HG03095 (cell line): ENCODE data around the gene EVI2A.
"Not testable (repeated sequence)": the region's sequence is repeated elsewhere in the genome, so short reads cannot be mapped to it uniquely, and the experiment has no call there.

Source experiments
- ATAC-seq: cut with Tn5 transposase; IDR thresholded peaks from one replicate; pipeline ENCODE4 v1.9.1; 2021; ENCODE audit warnings: moderate library complexity; ENCODE audit not compliant: unreplicated experiment

Gene EVI2A

DNA sequence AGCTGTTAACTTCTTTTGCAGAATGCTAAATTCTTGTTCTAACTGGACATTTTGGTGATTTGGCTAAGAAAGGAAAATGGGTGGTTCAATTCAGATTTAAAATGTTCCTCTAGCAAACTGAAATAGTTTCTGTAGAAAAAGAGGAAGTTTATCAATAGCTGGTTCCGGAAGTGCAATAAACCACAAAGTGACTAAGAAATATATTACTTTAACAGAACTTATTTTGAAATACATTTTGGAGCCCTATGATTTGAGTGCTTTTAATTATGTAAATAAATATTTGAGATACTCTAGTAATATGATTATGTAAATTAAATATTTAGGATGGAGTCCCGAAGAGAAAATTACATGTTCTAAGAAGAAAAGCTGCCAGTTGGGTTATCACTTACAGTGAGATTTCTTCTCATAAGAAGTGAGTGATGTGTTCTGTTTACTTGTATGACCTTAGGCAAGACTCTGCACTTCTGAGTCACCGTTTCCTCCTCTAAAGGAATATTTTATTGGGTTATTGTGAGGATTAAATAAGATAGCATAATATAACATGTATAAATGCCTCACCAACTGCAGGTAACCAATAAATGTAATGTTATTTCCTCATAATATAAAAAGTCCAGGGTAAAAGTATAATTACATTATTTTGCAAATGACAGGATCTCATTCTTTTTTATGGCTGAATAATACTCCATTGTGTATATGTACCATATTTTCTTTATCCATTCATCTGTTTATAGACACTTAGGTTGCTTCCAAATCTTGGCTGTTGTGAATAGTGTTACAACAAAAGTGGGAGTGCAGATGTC, 7.2 kb downstream of the EVI2A start, which contains the start of gene EVI2B:
TSS of gene EVI2B (minus strand) at position 73 of the 800 bp plus-strand sequence. CDS start 8,445 bp downstream, outside the sequence.
- no peak for ATAC-seq

DNA sequence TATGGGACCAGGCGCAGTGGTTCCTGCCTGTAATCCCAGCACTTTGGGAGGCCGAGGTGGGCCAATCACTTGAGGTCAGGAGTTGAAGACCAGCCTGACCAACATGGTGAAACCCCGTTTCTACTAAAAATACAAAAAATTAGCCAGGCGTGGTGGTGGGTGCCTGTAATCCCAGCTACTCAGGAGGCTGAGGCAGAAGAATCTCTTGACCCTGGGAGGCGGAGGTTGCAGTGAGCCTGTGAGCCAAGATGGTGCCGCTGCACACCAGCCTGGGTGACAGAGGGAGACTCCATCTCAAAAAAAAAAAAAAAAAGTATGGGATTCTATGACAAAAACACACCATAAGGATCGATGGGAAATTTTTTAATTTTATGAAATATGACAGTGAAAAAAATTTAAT, 9.2 kb downstream of the EVI2A start:
- ATAC-seq: not testable (repeated sequence)

DNA sequence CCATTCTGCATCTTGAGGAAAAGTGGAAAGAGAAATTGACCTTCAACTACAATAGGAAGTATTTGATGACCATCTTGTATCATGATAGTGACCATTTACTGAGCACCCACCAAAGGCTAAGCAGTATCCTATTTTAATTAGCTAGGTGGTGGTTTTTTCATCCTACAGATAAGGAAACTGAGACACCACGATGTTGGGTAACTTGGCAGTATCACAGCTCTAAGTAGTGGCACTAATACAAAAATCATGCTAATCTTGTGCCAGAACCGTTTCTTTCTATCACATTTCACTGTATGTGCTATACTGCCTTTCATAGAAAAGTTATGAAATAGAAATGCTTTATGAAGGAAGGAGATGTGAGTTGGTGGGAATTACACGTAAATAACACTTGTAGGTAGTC, 9.9 kb downstream of the EVI2A start:
- ATAC-seq: no peak

DNA sequence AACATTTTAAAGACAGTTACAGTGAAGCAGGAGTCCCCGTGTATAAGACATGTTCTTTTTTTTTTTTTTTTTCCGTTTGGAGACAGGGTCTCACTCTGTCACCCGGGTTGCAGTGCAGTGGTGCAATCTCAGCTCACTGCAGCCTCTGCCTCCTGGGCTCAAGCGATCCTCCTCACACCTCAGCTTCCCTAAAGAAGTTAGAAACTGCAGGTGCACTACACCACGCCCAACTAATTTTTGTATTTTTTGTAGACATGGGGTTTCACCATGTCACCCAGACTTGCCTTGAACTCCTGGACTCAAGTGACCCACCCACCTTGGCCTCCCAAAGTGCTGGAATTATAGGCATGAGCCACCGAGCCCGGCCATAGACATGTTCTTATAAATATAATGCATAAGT, 10.5 kb downstream of the EVI2A start:
- ATAC-seq: no peak

DNA sequence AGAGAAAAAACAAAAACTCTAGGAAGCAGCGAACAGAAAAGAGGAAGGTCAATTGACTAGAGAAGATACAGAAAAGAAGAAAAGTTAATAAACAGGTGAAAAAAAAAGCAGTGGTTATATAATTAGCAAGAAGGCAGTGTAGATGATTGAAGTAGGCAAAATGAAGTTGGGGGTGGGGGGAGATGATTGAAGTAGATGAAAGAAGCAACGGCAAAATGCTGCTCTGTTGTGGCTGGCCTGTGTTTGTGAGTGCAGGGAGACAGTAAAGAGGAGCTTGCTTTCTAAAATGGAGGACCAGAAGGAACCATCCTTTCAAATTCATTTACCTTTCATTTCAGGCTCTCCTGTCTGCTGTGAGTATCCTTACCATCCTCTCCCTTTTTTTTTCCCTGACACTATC, 11.2 kb downstream of the EVI2A start:
- ATAC-seq: no peak

DNA sequence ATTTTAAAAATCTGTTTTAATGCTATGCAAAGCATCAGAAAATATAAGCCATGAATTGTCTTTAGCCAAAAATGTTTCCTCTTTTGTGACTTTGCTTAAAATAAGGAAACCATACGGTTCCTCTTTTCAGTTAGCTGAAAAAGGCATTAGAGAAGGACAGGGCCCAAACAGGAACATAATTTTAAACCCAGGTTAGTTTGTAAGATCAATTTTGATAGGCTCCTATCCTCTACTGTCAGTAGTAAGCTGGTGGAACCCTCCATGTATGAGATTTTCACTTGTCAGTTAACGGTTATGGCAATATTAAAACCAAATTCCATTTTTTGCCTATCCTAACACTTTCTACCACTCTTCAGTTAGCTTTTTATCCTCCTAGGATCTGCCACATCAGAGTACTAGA, 11.9 kb downstream of the EVI2A start:
- ATAC-seq: no peak

DNA sequence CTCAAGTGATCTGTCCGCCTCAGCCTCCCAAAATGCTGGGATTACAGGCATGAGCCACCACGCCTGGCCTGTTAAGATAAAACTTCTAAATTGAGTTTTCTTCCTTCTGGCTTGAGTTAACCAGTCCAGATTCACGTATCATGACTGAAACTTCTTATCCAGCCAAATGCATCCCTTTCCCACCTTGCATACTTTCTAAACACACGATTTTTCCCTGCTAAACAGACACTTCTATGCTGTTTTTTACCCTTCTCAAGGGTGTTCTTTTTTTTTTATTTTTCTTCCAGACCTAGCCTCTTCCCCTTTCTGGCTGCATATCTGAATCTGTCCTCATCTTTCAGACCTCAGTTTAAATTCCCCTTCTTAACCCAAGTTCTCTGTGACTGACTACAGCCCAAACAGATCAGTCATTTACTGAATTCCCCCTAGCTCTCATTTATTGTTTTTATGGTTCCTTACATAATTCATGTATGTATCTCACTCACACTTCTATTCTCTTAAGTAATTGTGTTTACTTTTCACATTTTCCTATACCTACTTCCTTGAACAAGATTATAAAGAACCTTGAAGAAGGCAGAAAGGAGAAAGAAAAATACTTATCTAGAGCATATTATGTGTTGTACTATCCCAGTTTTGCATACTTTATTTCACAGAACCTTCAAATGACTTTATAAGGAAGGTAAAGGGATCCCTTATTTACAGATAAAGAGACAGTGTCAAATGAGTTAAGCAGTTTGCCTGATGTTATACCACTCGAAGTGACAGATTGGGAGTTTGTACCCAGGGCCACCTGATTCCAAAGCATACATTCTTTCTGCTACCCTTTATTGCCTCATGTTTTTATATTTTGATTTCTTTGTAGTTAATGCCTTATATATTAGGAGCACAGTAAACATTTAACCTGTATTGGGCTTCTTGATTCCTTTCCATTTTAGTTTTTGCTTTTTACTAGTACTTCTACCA, 12.8 kb downstream of the EVI2A start:
- ATAC-seq: no peak

DNA sequence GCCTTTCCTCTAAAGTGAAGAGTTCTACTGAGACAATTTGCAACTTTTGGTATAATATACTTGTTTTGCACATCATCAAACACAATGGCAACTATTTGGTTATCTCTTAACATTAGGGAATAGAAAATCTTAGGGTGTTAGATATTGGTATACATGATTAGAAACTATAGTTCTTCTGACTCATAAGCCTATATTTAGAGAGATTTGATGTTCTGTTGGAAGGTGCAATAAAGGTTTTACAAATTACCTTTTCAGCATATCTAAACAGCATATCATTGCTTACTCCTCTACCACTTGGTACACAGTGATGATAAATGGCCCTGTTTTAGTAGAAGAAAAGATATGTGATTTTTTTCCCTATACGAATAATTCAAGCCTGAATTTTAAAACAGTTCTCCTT, 13.8 kb downstream of the EVI2A start:
- no peak for ATAC-seq

DNA sequence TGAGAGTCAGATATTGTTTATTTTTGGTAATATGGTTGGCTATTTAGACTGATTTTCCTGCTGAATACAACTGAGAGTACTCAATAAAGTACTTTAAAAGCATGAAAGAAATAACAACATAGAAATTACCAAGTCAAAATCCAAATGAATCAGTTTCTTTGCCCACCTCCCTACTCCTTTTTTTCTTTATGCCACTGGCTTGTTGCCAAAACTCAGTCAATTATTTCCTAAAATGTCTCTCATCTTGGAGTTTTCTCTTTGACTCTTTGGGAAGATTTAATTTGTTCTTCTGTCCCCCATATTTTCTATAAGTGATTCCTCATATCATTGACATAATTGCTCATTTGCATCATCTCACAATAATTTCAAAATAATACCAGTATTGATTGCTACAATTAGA, 21.8 kb downstream of the EVI2A start:
- ATAC-seq: no peak

DNA sequence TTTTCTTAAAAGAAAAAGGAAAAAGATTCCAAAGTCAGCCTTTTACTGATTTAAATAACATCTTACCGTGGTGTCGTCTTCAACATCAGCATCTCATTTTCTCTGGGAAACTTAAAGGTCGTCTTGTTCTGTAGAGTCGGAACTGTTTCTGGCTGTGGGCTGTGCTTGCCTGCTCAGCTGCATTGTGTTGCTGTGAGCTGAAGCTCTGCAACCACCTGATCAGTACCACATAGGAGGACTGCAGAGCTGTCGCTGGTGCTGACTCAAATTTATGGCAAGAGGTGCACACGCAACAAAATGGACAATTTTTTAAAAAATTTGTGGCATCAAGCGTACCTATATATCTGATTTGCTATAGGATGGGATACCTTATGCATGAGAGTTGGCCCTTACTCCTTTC, 24.3 kb downstream of the EVI2A start, which contains the start of gene OMG:
TSS of gene OMG (minus strand) at position 150 of the 400 bp plus-strand sequence. CDS start 908 bp downstream, outside the sequence.
- no peak for ATAC-seq

DNA sequence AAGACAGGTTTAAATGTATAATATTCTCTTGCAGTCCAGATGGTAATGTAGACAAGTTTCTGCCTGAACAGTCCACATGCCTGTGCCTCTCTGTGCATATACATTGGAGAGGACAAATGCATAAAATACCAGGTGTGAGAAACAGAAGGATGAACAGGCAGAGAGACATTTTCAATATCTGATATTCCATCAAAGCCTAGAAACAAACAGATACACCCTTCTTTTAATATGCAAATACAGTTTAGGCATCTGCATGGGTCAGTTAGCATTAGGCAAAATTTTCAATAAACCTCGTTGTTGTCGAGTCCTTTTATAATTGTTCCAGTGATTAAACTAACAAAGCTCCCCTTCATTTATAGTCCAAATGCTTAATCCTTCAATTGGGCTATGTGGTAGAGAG, 25.3 kb downstream of the EVI2A start:
- ATAC-seq: no peak

DNA sequence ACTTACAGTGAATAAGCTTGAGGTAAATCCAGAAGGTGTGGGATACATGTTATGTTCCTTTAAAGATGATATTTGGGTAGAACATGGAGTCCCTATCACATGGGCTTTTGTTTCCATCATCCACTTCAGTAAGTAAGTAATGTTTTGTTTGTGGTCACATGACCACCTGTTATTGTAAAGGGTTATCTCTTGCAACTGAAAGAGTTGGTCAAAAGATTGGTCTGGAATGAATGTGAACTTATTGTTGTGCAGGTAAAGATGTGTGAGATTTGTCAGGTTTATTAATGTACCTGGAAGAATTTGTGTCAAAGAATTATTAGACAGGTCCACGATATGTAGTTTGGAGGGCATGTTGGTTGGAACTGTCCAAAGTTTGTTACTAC, 25.9 kb downstream of the EVI2A start:
- ATAC-seq: no peak

DNA sequence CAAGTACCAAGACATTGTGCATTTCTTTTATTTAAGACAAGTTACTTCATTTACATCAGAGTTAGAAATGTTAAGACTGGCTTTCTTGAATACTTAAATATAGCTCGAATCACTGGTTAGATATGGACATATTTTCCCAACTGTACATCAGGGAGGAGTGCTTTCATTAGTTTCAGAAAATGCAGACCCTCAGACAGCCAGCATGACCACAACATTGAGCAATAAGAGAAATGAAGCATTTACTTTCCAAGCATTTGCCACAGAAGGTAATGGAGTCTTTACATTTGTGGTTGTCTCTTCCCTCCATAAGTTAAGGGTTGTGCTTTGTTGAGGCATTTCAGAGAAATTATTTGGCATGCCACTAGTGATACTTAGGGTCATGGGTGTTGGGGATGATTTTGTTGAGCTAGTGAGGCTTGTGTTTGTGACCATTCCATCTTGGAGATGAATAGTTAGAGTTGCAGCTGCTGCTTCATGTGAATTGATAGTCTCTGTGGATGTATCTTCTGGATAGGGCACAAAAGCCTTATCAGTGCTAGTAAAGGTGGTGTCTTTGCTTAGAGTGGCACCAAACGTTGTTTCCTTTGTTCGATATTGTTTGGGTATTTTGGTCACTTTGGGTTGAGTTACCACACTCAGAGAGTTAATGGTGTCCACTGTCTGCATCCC, 26.5 kb downstream of the EVI2A start:
- ATAC-seq: no peak

DNA sequence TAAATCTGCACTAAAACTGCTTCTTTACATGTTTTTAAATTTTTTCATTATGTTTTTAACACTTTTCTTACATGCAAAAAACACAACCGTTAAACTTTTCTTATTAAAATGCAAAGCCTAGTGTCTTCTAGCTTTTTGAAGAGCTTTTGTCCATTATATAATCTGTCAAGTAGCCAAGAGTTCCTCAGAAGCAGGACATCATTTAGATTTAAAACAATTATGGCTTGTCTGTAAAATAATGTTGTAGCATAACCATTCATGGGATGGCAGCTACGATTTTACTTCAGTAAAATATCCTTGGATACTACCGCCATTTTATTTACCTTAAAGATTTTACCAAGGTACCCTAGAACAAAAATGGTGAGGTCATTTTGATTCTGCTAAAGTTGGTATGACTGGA, 27.2 kb downstream of the EVI2A start:
- no peak for ATAC-seq

DNA sequence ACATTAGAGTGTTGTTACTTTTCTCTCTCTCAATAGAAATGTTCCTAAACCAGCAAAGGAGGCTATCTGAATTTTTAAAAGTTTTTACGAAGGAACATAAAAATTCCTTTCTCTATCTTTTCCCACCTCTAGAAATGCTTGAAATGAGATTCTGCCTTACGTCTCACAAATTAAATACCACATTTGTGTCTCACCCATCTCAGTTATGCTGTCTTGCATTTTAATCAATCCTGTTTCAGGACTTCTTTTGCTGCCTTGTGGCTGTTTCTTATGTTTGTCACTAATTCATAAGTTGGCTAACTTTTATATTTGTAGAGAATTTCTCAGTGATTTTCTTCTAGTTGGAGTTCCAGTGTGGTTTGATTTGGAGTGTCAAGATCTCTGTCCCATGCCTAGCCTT, 27.8 kb downstream of the EVI2A start:
- no peak for ATAC-seq

DNA sequence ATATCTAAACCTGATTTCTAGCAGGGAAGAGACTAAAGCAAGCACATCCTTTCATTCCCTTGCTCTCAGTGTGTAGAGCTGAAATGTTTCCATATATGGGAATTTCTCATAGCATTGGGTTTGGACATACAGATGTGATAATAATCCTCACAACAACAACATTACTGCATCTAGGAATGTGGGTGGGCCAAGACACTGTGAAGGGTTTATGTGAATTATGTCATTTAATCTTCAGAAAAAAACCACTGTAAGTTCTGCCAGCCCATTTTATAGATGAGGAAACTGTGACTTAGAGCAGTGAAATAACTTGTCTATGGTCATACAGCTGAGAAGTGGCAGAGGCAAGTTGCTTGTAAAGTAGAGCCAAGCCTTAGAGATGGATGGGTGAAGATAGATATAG, 29.6 kb downstream of the EVI2A start:
- no peak for ATAC-seq

DNA sequence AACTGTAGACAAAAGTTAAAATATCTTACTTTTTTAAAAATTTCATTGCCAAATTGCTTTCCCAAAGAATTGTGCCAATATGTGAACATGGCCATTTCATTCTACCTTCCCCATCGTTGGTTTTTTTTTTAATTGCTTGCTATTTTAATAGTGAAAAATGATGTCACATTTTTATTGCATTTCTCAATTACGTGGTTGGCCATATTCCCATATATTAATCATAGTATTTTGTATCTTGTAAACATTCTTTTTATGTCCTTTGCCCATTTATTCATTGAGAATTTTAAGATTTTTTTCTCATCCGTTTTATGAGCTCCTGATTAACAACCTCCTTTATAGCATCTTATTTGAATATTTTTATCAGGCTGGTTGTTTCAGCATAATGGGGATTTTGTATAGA, 31.6 kb downstream of the EVI2A start:
- no peak for ATAC-seq

DNA sequence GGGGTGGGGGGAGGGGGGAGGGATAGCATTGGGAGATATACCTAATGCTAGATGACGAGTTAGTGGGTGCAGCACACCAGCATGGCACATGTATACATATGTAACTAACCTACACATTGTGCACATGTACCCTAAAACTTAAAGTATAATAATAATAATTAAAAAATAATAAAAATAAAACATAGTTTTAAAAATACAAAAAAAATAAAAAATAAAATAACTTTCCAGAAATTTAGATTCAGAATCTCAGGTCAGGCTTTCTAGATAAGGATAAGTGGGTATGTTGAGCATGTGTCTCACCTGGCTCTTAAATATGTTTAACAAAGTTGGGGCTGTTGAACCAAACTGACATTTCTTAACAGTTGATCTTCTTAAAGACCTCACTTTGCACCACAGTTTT, 33.5 kb downstream of the EVI2A start:
- not testable (repeated sequence) for ATAC-seq

DNA sequence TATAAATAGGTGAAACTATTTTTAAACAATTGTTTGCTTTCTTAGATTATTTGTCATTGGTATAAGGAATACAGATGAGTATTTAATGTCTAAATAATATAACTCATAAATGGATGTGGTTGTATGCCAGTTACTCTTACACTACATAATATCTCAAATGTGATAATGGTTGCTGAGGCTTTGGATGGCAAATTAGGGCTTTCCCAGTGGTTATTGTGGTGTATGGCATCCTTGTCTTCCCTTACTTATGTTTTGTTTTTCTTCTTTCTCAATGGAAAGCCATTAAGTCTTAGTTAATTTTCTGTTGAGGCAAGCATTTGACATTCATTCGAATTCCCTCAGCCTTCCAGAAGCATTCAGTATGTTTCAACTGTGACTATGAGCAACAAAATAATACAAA, 34.8 kb downstream of the EVI2A start:
- ATAC-seq: no peak

DNA sequence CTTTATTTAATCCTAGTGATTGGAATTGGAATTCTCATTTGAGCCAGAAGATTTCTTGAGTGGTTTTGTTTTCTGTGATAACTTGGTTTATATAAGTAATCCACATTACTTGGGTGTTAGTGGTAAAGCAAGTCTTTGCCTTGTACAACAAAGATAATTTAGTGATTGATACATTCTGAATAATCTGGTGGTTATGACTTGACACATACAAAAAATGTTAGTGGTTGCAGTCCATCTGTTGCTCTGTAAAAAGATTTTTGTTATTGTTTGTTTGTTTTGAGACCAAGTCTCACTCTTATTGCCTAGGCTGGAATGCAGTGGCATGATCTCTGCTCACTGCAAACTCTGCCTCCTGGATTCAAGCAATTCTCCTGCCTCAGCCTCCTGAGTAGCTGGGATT, 37.6 kb downstream of the EVI2A start:
- ATAC-seq: no peak

DNA sequence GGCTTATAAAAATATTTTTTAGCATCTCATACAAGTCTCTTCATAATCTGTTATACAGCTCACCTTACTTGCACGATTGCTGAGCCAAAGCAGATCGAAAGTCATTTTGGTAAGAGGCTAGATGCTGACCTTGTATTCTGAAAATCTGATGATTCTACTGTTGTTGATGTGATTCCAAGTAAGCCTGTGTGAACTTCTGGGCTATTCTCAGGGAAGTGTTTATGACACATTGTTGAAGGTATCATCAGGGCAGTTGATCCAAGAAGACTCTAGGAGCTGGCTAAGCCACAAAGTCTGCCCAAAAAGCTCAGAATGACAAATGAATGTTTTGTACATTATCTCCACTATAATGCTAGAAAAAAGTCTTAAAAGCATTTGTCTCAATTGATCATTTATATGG, 40.4 kb downstream of the EVI2A start:
- ATAC-seq: no peak
